ENCODE data around the gene OBSCN.

DNA sequence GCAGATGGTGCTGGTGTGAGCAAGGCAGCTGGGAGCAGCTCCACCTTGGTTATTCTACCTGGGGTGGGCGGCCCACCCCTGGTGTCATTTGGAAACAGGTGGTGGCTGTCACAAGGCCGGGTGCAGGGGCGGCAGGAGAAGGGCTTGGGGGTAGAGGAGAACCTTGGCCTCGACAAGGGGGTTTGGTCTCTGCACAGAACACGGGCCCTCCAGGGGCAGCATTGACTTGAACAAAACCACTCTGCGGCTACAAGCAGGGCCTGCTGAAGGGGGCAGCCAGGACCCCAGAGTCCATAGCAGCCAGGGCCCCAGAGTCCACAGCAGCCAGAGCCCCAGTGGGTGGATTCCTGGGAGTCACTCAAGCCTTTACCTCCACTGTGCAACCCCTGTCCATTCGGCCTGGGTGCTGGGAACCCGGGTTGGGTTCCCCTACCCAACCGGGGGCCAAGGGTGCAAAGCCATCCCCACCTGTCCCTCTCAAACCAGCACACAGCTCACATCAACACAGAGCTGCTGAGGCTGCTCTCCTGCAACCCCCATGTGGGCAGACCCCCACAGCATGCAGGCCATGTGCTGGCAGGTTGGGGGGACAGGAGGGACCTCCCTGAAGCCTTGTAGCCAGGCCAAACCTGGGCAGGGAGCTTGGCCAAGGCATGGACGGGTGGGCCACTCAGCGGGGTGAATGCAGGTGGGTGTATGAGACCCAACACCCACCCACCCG lies 191.1 kb downstream of the OBSCN start:
- TF ChIP-seq, protein P1, sequence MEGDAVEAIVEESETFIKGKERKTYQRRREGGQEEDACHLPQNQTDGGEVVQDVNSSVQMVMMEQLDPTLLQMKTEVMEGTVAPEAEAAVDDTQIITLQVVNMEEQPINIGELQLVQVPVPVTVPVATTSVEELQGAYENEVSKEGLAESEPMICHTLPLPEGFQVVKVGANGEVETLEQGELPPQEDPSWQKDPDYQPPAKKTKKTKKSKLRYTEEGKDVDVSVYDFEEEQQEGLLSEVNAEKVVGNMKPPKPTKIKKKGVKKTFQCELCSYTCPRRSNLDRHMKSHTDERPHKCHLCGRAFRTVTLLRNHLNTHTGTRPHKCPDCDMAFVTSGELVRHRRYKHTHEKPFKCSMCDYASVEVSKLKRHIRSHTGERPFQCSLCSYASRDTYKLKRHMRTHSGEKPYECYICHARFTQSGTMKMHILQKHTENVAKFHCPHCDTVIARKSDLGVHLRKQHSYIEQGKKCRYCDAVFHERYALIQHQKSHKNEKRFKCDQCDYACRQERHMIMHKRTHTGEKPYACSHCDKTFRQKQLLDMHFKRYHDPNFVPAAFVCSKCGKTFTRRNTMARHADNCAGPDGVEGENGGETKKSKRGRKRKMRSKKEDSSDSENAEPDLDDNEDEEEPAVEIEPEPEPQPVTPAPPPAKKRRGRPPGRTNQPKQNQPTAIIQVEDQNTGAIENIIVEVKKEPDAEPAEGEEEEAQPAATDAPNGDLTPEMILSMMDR (IDR thresholded peaks at IDR 0.05), result no peak
- no peak for TF ChIP-seq POLR2AphosphoS5 (IDR thresholded peaks at IDR 0.05; ENCODE audit: low read depth, low read length)
- no peak for TF ChIP-seq REST (IDR thresholded peaks at IDR 0.05; ENCODE audit: insufficient read depth in 1 of 2, low read depth in 2 of 2, low read length in 1 of 2)
- TF ChIP-seq TCF7L2 (IDR thresholded peaks at IDR 0.05; ENCODE audit: low read depth, low read length), result no peak
- TF ChIP-seq SIN3A (IDR thresholded peaks at IDR 0.05; ENCODE audit: borderline replicate concordance, insufficient read depth, low read depth, low read length), result no peak
